CD14-positive monocyte (primary cell): ENCODE results near the gene PIK3R3. TPM values are rescaled to one million over a fixed set of nuclear protein-coding genes. Genes with fewer than 3 reads are reported as not detected.

Experiments
- DNase-seq, 3 donors: peaks; one replicate each; pipeline ENCODE4 v3.0.0-alpha.2; 2011 to 2022
- H2AFZ ChIP-seq: 2 replicates; pipeline ENCODE4 v1.6.0; 2012; ENCODE audit warnings: mild to moderate bottlenecking, low read depth, low read length, inconsistent platforms; ENCODE audit not compliant: insufficient read depth, poor library complexity, severe bottlenecking
- H3K27ac ChIP-seq, 2 donors: 1 replicate in 1 of 2; 2 replicates in 1 of 2; pipeline ENCODE4 v1.5.1; 2012 to 2013; ENCODE audit warnings: low read length in 2 of 2, control low read depth in 1 of 2, inconsistent platforms in 1 of 2, low read depth in 1 of 2, mild to moderate bottlenecking in 1 of 2
- H3K27me3 ChIP-seq, 2 donors: one replicate each; pipeline versions ENCODE4 v1.6.0 to v1.6.1; 2011 to 2013; ENCODE audit warnings: low read length in 2 of 2; ENCODE audit not compliant: control insufficient read depth in 2 of 2, insufficient read depth in 2 of 2
- H3K36me3 ChIP-seq, 2 donors: replicated peaks in 1 of 2; 1 replicate in 1 of 2; 2 replicates in 1 of 2; pipeline versions ENCODE4 v1.5.1 to v1.6.1; 2012 to 2013; ENCODE audit warnings: low read length in 2 of 2, control low read depth in 1 of 2, inconsistent platforms in 1 of 2, mild to moderate bottlenecking in 1 of 2; ENCODE audit not compliant: insufficient read depth in 2 of 2, control insufficient read depth in 1 of 2
- H3K4me1 ChIP-seq, 2 donors: 1 replicate in 1 of 2; 2 replicates in 1 of 2; pipeline versions ENCODE4 v1.5.1 to v1.6.1; 2012 to 2013; ENCODE audit warnings: low read length in 2 of 2, control low read depth in 1 of 2, inconsistent platforms in 1 of 2, mild to moderate bottlenecking in 1 of 2, moderate library complexity in 1 of 2; ENCODE audit not compliant: insufficient read depth in 2 of 2, control insufficient read depth in 1 of 2
- H3K4me2 ChIP-seq: replicated peaks from 2 replicates; pipeline ENCODE3; 2012; ENCODE audit warnings: low read length, moderate library complexity, mild to moderate bottlenecking; ENCODE audit not compliant: poor library complexity, severe bottlenecking; ENCODE audit errors: extremely low read depth
- H3K4me3 ChIP-seq, 3 experiments: fragments of 200-600 bp in 1 of 3; sonication (generic) in 1 of 3; replicated peaks in 1 of 3; 1 replicate in 2 of 3; 2 replicates in 1 of 3; pipeline ENCODE4 v1.5.1; 2011 to 2013; ENCODE audit warnings: low read length in 3 of 3, mild to moderate bottlenecking in 3 of 3, control low read depth in 2 of 3, low read depth in 2 of 3, inconsistent platforms in 1 of 3, moderate library complexity in 1 of 3
- H3K79me2 ChIP-seq: 2 replicates; pipeline ENCODE4 v1.6.0; 2012; ENCODE audit warnings: mild to moderate bottlenecking, control low read depth, inconsistent platforms, low read length, moderate library complexity; ENCODE audit not compliant: insufficient read depth
- H3K9ac ChIP-seq: 2 replicates; pipeline ENCODE4 v1.6.0; 2017; ENCODE audit warnings: low read length, mild to moderate bottlenecking; ENCODE audit not compliant: insufficient read depth, poor library complexity, severe bottlenecking
- H3K9me3 ChIP-seq, 2 donors: replicated peaks in 1 of 2; 1 replicate in 1 of 2; 2 replicates in 1 of 2; pipeline versions ENCODE4 v1.5.1 to v1.6.1; 2012 to 2013; ENCODE audit warnings: low read length in 2 of 2, control low read depth in 1 of 2; ENCODE audit not compliant: control insufficient read depth in 1 of 2, insufficient read depth in 1 of 2
- H4K20me1 ChIP-seq: 2 replicates; pipeline ENCODE4 v1.6.0; 2012; ENCODE audit warnings: mild to moderate bottlenecking, low read length, control low read depth, moderate library complexity; ENCODE audit not compliant: insufficient read depth
- H3K27ac Mint-ChIP-seq, 7 donors: one replicate each; pipeline ENCODE4 v1.8.0; 2020; ENCODE audit warnings: mild to moderate bottlenecking in 7 of 7, mixed read lengths in 7 of 7, moderate library complexity in 6 of 7, inconsistent platforms in 2 of 7
- H3K27me3 Mint-ChIP-seq, 3 donors: one replicate each; pipeline ENCODE4 v1.8.0; 2021 to 2022; ENCODE audit warnings: low read depth in 3 of 3, mild to moderate bottlenecking in 3 of 3, mixed read lengths in 3 of 3, moderate library complexity in 3 of 3, inconsistent platforms in 1 of 3
- H3K36me3 Mint-ChIP-seq, 2 donors: one replicate each; pipeline ENCODE4 v1.8.0; 2020; ENCODE audit warnings: mixed read lengths in 2 of 2, inconsistent platforms in 1 of 2, mild to moderate bottlenecking in 1 of 2
- H3K4me1 Mint-ChIP-seq: one replicate; pipeline ENCODE4 v1.8.0; 2020; ENCODE audit warnings: mild to moderate bottlenecking, mixed read lengths
- H3K4me3 Mint-ChIP-seq, 2 donors: one replicate each; pipeline ENCODE4 v1.8.0; 2020; ENCODE audit warnings: mild to moderate bottlenecking in 2 of 2, mixed read lengths in 2 of 2, moderate library complexity in 1 of 2
- H3K9me3 Mint-ChIP-seq, 7 donors: one replicate each; pipeline ENCODE4 v1.8.0; 2020 to 2022; ENCODE audit warnings: mixed read lengths in 7 of 7, mild to moderate bottlenecking in 6 of 7, moderate library complexity in 6 of 7, inconsistent platforms in 2 of 7
- WGBS: methylation state at CpG from one replicate; pipeline ENCODE4 v1.1.5; 2013; ENCODE audit warnings: missing lambda C conversion rate; ENCODE audit not compliant: insufficient coverage; 5-methylcytosine and 5-hydroxymethylcytosine counted together
- intact Hi-C, 2 donors: fragments of 100-400 bp; cut with micrococcal nuclease; formaldehyde crosslinking; loops; one replicate each; pipeline versions ENCODE4 v1.15.0 to v1.15.1; 2023
- polyA plus RNA-seq, 3 donors: library from polyadenylated mRNA; depleted of rRNA in 1 of 3; unstranded in 2 of 3; stranded (reverse) in 1 of 3; fragments of 300-500 nt in 2 of 3; fragments of >200 nt in 1 of 3; fragmentation: Illumina TruSeq in 2 of 3; gene quantifications; 1 replicate in 2 of 3; 2 replicates in 1 of 3; pipeline ENCODE4 v1.2.3, GENCODE V29; 2012 to 2021
- TF ChIP-seq, protein P1 (sequence below): fragments of 200-600 bp; IDR thresholded peaks from one replicate; pipeline ENCODE4 v1.8.0; 2022; ENCODE audit warnings: antibody characterized with exemption, mild to moderate bottlenecking

PIK3R3 gene
- polyA plus RNA-seq, 3 donors, result 0.09 to 0.28 (median 0.17) TPM

DNA sequence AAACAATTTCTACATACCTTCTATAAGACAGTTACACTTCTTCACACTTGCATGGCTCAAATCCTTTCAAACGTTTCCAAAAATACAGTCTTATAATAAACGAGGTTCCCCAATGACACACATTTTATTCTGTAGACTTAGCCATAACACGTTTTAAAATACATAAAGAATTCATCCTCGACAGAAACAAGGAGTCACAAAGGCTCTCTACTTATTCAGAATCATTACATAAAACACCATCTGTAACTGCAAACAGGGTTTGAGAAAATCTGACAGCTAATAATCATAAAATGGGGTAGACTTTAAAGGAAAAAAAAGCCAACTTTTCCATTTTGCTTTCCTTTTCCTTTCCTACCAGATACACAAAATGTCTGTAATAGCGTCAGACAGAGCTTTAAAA, 1.8 kb downstream of the PIK3R3 start:
- peaks cover 31% of the 10 kb centered on the region for H3K4me1 Mint-ChIP-seq
- no peak overlapping the region for H3K4me2 ChIP-seq
- H3K9me3 Mint-ChIP-seq, result peaks cover 0 to 18% (median 10%) of the 10 kb centered on the region in 7 donors
- intact Hi-C loops, result loop anchor here in 1 of 2 donors (5.0 kb wide), 1 partner anchor 242 kb away; no protein-coding TSS in a partner anchor
- no peaks in the 10 kb centered on the region for H3K9me3 ChIP-seq
- H3K36me3 Mint-ChIP-seq, result peaks cover 2 to 3% of the 10 kb centered on the region in 2 donors
- H2AFZ ChIP-seq, result no peak overlapping the region
- no peak overlapping the region for H3K27ac Mint-ChIP-seq
- no peaks in the 10 kb centered on the region for H4K20me1 ChIP-seq
- H3K4me3 ChIP-seq, result no peak overlapping the region
- H3K4me1 ChIP-seq, result peaks cover 22 to 29% of the 10 kb centered on the region in 2 donors
- H3K27me3 ChIP-seq, result peaks cover 39 to 60% of the 10 kb centered on the region in 2 donors
- peaks cover 41 to 59% (median 52%) of the 10 kb centered on the region in 3 donors for H3K27me3 Mint-ChIP-seq
- TF ChIP-seq, protein P1, sequence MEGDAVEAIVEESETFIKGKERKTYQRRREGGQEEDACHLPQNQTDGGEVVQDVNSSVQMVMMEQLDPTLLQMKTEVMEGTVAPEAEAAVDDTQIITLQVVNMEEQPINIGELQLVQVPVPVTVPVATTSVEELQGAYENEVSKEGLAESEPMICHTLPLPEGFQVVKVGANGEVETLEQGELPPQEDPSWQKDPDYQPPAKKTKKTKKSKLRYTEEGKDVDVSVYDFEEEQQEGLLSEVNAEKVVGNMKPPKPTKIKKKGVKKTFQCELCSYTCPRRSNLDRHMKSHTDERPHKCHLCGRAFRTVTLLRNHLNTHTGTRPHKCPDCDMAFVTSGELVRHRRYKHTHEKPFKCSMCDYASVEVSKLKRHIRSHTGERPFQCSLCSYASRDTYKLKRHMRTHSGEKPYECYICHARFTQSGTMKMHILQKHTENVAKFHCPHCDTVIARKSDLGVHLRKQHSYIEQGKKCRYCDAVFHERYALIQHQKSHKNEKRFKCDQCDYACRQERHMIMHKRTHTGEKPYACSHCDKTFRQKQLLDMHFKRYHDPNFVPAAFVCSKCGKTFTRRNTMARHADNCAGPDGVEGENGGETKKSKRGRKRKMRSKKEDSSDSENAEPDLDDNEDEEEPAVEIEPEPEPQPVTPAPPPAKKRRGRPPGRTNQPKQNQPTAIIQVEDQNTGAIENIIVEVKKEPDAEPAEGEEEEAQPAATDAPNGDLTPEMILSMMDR, result no peak
- WGBS, result 18% methylated on average over 2 of the region's 5 CpGs
- DNase-seq, result no peak
- no peak overlapping the region for H3K27ac ChIP-seq
- H3K9ac ChIP-seq, result no peak overlapping the region
- H3K4me3 Mint-ChIP-seq, result peak overlapping the region in 1 of 2 donors; percentile 70
- H3K36me3 ChIP-seq, result no peaks in the 10 kb centered on the region
- H3K79me2 ChIP-seq, result no peaks in the 10 kb centered on the region

DNA sequence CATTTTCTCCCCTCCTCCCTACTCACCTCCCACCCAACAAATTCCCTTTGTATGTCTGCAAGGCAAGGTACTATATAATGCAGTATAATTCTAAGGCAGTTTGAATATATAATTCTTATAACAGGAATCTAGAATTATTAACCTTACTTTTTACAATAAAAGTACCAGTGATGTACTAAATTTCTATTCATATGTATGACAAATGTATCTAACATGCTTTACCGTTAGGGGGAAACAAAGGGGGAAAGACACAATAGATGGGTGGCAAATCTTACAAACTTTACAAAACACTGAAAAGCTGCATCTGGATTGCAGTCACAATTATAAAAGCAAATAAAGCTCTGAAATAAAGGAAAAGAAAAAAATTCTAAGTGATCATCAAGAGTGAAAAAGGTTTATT, 2.3 kb downstream of the PIK3R3 start:
- Mint-ChIP-seq H3K4me3 (peak overlapping the region in 1 of 2 donors; percentile 70), H3K9me3 (peaks cover 0 to 18% (median 10%) of the 10 kb centered on the region in 7 donors), H3K36me3 (peaks cover 2 to 3% of the 10 kb centered on the region in 2 donors), H3K27ac (no peak overlapping the region), H3K4me1 (peaks cover 31% of the 10 kb centered on the region), H3K27me3 (peaks cover 38 to 59% (median 49%) of the 10 kb centered on the region in 3 donors)
- H3K9me3 ChIP-seq, result no peaks in the 10 kb centered on the region
- H3K4me2 ChIP-seq, result no peak overlapping the region
- H2AFZ ChIP-seq, result no peak overlapping the region
- peaks cover 39 to 59% of the 10 kb centered on the region in 2 donors for H3K27me3 ChIP-seq
- H3K4me3 ChIP-seq, result no peak overlapping the region
- DNase-seq, result no peak
- no peak overlapping the region for H3K9ac ChIP-seq
- H4K20me1 ChIP-seq, result no peaks in the 10 kb centered on the region
- TF ChIP-seq, protein P1, result no peak
- peaks cover 22 to 29% of the 10 kb centered on the region in 2 donors for H3K4me1 ChIP-seq
- no CpG with 5 or more reads among the region's 1 CpG for WGBS
- H3K27ac ChIP-seq, result no peak overlapping the region
- intact Hi-C loops, result loop anchor here in 1 of 2 donors (5.0 kb wide), 1 partner anchor 242 kb away; no protein-coding TSS in a partner anchor
- no peaks in the 10 kb centered on the region for H3K79me2 ChIP-seq
- no peaks in the 10 kb centered on the region for H3K36me3 ChIP-seq
